Stimulated activated CD8-positive, alpha-beta memory T cell treated with anti-CD3 and anti-CD28 coated beads, Interleukin-15, amount 100 ng/mL, for 4 hours (primary cell): Measurements from ENCODE around the gene IZUMO4.

Source experiments
- DNase-seq, 2 donors: peaks; one replicate each; pipeline ENCODE4 v3.0.0-alpha.2; 2020; ENCODE audit warnings: low read depth in 2 of 2

The IZUMO4 gene

GRCh38 chr19:2148482-2149135, 51.9 kb downstream of the IZUMO4 start:
- DNase-seq, result no peak
